GM21390 (cell line): Measurements from ENCODE around the gene CYBB.

Source experiments
- ATAC-seq: cut with Tn5 transposase; IDR thresholded peaks from one replicate; pipeline ENCODE4 v1.9.1; 2021; ENCODE audit not compliant: unreplicated experiment

CYBB gene

DNA sequence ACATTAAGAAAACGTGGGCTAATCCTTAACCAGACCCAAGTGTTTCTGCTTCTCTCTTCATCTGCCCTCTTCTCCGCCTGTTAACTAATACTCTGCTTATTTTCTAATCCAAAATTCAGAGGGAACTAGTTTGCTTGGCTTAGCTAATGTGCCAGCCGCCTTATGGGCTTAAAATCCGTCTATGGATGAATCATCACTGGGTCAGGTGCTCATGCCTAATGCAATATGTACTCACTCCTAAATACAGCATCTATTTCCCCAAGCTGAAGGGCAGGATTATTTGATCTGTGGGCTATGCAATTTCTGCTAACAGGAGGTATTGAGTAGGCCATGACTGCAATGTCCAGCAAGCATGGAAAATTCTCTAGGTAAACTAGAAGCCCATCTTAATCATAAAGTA lies 55.1 kb downstream of the CYBB start:
- ATAC-seq: no peak

- ATAC-seq: no peak
Measured at GRCh38 chrX:37840931-37841330, 61.1 kb downstream of the CYBB start.

GRCh38 chrX:37844622-37845021 lies 64.8 kb downstream of the CYBB start:
- no peak for ATAC-seq

DNA sequence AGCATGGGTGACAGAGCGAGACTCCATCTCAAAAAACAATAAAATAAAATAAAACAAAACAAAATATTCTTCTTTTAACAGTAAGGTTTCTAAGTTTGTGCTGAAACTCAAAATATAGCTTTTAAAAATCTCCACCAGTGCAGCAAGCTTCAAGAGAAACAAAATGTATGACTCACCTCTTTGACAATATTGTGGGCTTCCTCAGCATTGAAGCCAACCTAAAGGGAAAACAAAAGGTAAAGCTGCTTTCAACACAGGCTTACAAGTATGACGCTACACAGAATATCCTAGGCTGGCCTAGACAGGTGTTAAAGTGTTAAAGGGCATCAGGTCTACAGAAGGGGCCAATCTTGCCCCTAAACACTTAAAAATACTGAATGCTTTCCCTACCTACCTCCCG lies 66.3 kb downstream of the CYBB start:
- no peak for ATAC-seq

DNA sequence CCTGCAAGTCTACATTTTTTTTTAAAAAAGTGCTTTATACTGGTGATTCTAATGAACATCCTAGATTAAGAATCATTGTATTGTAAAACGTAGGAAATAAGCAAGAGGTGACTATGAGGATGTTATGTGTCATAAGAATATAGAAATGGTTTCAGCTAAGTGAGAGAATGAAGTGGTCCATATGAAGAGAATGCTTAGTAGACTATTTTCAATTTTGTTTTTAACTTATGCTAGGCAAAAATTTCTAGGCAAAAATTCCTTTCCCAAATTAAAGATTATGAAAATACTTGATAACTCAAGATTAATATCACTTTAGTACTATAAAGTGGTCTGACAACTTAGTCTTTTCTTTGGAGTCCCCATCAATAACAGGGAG lies 66.7 kb downstream of the CYBB start:
- no peak for ATAC-seq

DNA sequence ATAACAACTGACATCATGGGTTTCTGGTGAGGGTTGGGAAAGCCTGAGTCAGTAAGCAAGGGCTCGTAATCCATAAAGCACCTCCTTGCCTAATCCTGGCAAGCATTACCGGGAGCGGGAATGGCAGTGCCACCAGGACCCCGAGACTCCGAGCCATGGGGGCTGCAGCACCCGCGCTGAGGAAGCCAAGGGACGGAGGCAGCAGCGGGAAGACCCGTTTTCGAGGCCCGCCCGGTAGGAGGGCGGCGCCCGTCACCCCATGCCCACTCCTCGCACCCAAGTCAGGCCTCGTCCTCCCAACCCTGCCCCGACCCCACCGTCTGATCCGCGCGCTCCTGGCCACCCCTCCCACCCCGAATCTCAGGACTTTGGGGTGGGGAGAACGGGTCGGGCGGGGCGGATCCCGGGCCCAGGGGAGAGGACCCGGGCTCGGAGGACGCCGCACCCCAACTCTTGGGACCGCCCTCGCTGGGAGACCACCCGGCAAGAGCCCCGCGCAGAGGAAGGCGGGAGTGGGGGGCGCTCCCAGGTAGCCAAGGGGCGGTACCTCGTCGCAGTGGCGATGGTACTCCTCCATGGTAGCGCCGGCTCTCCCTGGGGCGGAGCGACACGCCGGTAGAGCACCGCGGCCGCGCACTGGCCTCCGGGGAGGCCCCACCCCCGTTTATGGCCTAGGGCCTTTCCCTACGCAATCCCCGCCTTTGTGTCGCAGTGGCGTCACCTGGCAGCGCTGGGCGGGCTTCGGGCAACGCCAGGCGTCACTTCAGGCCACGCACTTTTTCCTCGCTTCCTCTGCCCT lies 67.3 kb downstream of the CYBB start, which contains the start of gene DYNLT3:
Gene DYNLT3, minus strand, starts transcription at position 638 of the 799 bp plus-strand sequence. Its CDS starts 61 bp downstream, at position 577.
- peak; percentile 99 for ATAC-seq

- ATAC-seq: no peak
Measured at GRCh38 chrX:37847733-37848197, 67.9 kb downstream of the CYBB start.

DNA sequence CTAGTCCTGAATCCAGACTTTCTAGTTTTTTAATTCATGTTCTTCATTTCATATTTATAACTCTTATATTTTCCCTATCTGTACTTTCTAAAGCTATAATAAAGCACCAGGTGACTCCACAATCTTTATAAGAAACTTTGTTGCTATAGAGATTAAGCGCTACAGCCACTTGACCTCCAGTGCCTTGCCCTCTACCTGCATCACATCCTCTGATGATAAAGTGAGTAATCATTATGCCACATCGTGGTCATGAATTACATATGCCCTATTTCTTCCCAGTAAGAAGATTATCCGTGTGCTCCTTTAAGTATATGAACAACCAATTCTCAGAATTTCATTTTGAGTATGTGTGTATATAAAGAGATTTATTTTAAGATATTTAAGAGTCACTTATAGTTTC lies 74.3 kb downstream of the CYBB start:
- no peak for ATAC-seq

DNA sequence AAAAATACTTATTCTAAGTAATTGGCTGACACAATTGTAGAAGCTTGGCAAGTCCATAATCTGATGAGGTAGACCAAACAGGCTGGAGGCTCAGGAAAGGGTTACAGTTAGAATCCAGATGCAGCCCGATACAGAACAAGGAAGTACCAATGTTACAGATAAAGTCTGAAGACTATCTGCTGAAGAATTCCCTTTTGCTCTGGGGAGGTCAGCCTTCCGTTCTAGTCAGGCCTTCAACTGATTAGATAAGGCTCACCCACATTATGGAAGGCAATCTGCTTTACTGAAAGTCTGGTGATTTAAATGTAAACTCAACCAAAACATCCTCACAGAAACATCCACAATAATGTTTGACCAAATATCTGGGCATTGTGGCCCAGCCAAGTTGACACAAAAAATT lies 74.9 kb downstream of the CYBB start:
- no peak for ATAC-seq

DNA sequence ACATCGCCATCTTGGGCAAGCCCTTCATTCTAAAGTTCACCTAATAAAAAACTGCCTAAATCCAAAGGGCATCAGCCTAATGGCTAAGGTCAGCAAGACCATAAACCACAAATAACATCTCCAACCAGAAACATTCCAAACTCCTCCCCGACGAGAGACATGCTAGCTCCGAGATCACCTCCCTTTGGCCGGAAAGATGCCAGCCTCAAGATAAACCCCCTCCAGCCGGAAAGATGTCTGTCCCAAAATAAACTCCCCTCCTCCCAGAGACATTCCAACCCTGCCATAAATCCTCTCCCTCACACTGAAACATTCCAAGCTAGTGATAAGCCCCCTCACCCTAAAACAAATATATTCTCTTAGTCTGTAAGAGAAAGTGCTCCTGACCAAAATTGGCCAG lies 80.9 kb downstream of the CYBB start:
- no peak for ATAC-seq

DNA sequence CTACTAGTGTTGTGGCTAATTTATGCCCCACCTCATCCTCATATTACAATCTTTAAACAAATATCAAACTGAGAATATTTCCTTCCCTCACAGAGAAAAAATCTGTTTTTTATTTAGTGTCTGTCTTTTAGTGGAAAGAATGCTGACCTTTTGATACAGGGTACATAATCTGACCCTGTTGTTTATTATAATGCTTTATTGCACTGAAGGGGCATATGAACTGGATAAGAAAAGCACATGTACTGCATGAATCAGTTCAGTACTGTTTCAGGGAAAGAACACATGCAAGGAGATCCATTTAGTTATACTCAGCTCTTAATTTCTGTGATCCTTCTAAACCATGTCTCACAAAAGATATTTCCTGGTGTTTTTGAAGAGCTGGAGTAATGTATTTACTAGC lies 83.0 kb downstream of the CYBB start:
- no peak for ATAC-seq
